Measurements from ENCODE around the gene RSPH1.

The RSPH1 gene

GRCh38 chr21:42440187-42440792 is 55.7 kb downstream of the RSPH1 start:
- H2AFZ ChIP-seq (ENCODE audit: low read length): no peak overlapping the region
- H3F3A ChIP-seq (ENCODE audit: low read depth): no peaks in the 10 kb centered on the region
- H3K9ac ChIP-seq (ENCODE audit: low read depth, low read length, poor library complexity, severe bottlenecking): no peak overlapping the region
- H3K4me1 ChIP-seq (ENCODE audit: insufficient read depth, low read length, poor library complexity, severe bottlenecking): peaks cover 6% of the 10 kb centered on the region
- no peaks in the 10 kb centered on the region for H3K9me3 ChIP-seq (ENCODE audit: insufficient read depth, low read depth, low read length)
- H3K4me2 ChIP-seq (ENCODE audit: low read depth, low read length, poor library complexity, severe bottlenecking): no peak overlapping the region
- no peak overlapping the region for H3K4me3 ChIP-seq (ENCODE audit: low read length, poor library complexity, severe bottlenecking)
- TF ChIP-seq EZH2phosphoT487 (IDR thresholded peaks at IDR 0.05; ENCODE audit: borderline replicate concordance) (no peak), CTCF (conservative IDR thresholded peaks at IDR 0.05; ENCODE audit: low read length) (no peak)
- H4K20me1 ChIP-seq (ENCODE audit: insufficient read depth, low read length, poor library complexity, severe bottlenecking): no peaks in the 10 kb centered on the region
- no peaks in the 10 kb centered on the region for H3K9me2 ChIP-seq (replicated peaks; ENCODE audit: low read depth, low read length)
- no peaks in the 10 kb centered on the region for H3K79me2 ChIP-seq (ENCODE audit: insufficient read depth, low read length)
- H3K27me3 ChIP-seq (ENCODE audit: insufficient read depth, low read length, poor library complexity, severe bottlenecking): no peaks in the 10 kb centered on the region
- peaks cover 17% of the 10 kb centered on the region; the same call in 1 of the 2 replicates for H3K36me3 ChIP-seq (ENCODE audit: insufficient read depth, low read length)

GRCh38 chr21:42439284-42440186 is 56.5 kb downstream of the RSPH1 start:
- Histone ChIP-seq H3K4me3 (ENCODE audit: low read length, poor library complexity, severe bottlenecking) (no peak overlapping the region), H3F3A (ENCODE audit: low read depth) (no peaks in the 10 kb centered on the region), H4K20me1 (ENCODE audit: insufficient read depth, low read length, poor library complexity, severe bottlenecking) (no peaks in the 10 kb centered on the region), H3K79me2 (ENCODE audit: insufficient read depth, low read length) (no peaks in the 10 kb centered on the region), H3K9me2 (replicated peaks; ENCODE audit: low read depth, low read length) (no peaks in the 10 kb centered on the region), H3K9me3 (ENCODE audit: insufficient read depth, low read depth, low read length) (no peaks in the 10 kb centered on the region), H2AFZ (ENCODE audit: low read length) (no peak overlapping the region), H3K27me3 (ENCODE audit: insufficient read depth, low read length, poor library complexity, severe bottlenecking) (no peaks in the 10 kb centered on the region), H3K4me1 (ENCODE audit: insufficient read depth, low read length, poor library complexity, severe bottlenecking) (peaks cover 6% of the 10 kb centered on the region), H3K9ac (ENCODE audit: low read depth, low read length, poor library complexity, severe bottlenecking) (no peak overlapping the region), H3K4me2 (ENCODE audit: low read depth, low read length, poor library complexity, severe bottlenecking) (no peak overlapping the region), H3K36me3 (ENCODE audit: insufficient read depth, low read length) (peaks cover 24% of the 10 kb centered on the region; the same call in 1 of the 2 replicates)
- no peak for TF ChIP-seq EZH2phosphoT487 (IDR thresholded peaks at IDR 0.05; ENCODE audit: borderline replicate concordance)
- TF ChIP-seq CTCF (conservative IDR thresholded peaks at IDR 0.05; ENCODE audit: low read length): no peak

GRCh38 chr21:42438316-42439205 is 57.5 kb downstream of the RSPH1 start:
- Histone ChIP-seq H3F3A (ENCODE audit: low read depth) (no peaks in the 10 kb centered on the region), H4K20me1 (ENCODE audit: insufficient read depth, low read length, poor library complexity, severe bottlenecking) (no peaks in the 10 kb centered on the region), H3K4me2 (ENCODE audit: low read depth, low read length, poor library complexity, severe bottlenecking) (no peak overlapping the region), H2AFZ (ENCODE audit: low read length) (no peak overlapping the region), H3K9me2 (replicated peaks; ENCODE audit: low read depth, low read length) (no peaks in the 10 kb centered on the region), H3K27me3 (ENCODE audit: insufficient read depth, low read length, poor library complexity, severe bottlenecking) (no peaks in the 10 kb centered on the region), H3K79me2 (ENCODE audit: insufficient read depth, low read length) (no peaks in the 10 kb centered on the region), H3K9ac (ENCODE audit: low read depth, low read length, poor library complexity, severe bottlenecking) (no peak overlapping the region), H3K4me3 (ENCODE audit: low read length, poor library complexity, severe bottlenecking) (no peak overlapping the region), H3K4me1 (ENCODE audit: insufficient read depth, low read length, poor library complexity, severe bottlenecking) (no peaks in the 10 kb centered on the region), H3K36me3 (ENCODE audit: insufficient read depth, low read length) (peaks cover 24% of the 10 kb centered on the region; the same call in 1 of the 2 replicates), H3K9me3 (ENCODE audit: insufficient read depth, low read depth, low read length) (no peaks in the 10 kb centered on the region)
- TF ChIP-seq EZH2phosphoT487 (IDR thresholded peaks at IDR 0.05; ENCODE audit: borderline replicate concordance) (no peak), CTCF (conservative IDR thresholded peaks at IDR 0.05; ENCODE audit: low read length) (no peak)
